Esophagus muscularis mucosa (tissue), 4 donors: ENCODE data around the gene ARPC1B. TPM values are rescaled to one million over a fixed set of nuclear protein-coding genes. Genes with fewer than 3 reads are reported as not detected.

ENCODE experiments used
- DNase-seq: peaks from one replicate; pipeline ENCODE4 v3.0.0-alpha.2; 2017; ENCODE audit errors: extremely low spot score
- H3K27ac ChIP-seq, 4 donors: fragments of 200-600 bp; sonication (generic); replicated peaks in 1 of 4; 1 replicate in 3 of 4; 2 replicates in 1 of 4; pipeline ENCODE4 v1.5.1; 2016 to 2019; ENCODE audit warnings: mild to moderate bottlenecking in 1 of 4
- H3K27me3 ChIP-seq, 4 donors: fragments of 200-600 bp; sonication (generic); one replicate each; pipeline versions ENCODE4 v1.5.1 to v1.6.0; 2016 to 2019
- H3K36me3 ChIP-seq, 4 donors: fragments of 200-600 bp; sonication (generic); one replicate each; pipeline ENCODE4 v1.5.1; 2016 to 2019
- H3K4me1 ChIP-seq, 4 donors: fragments of 200-600 bp; sonication (generic); one replicate each; pipeline ENCODE4 v1.5.1; 2016 to 2019
- H3K4me3 ChIP-seq, 4 donors: fragments of 200-600 bp; sonication (generic); 1 replicate in 2 of 4; 2 replicates in 2 of 4; pipeline ENCODE4 v1.5.1; 2016 to 2019; ENCODE audit warnings: mild to moderate bottlenecking in 4 of 4, moderate library complexity in 1 of 4
- H3K9me3 ChIP-seq, 4 donors: fragments of 200-600 bp; sonication (generic); 1 replicate in 3 of 4; 2 replicates in 1 of 4; pipeline ENCODE4 v1.5.1; 2016 to 2019
- EP300 ChIP-seq: sonication (generic); formaldehyde crosslinking; IDR thresholded peaks from one replicate; pipeline ENCODE4 v1.6.1; 2017; ENCODE audit warnings: antibody characterized with exemption
- POLR2A ChIP-seq: fragments of 450-650 bp; IDR thresholded peaks from one replicate; pipeline ENCODE4 v1.6.1; 2017; ENCODE audit warnings: antibody characterized with exemption, moderate library complexity, mild to moderate bottlenecking, low read depth
- POLR2AphosphoS5 ChIP-seq, 2 donors: sonication (generic); formaldehyde crosslinking; IDR thresholded peaks; one replicate each; pipeline ENCODE4 v1.6.1; 2017; ENCODE audit warnings: antibody characterized with exemption in 2 of 2
- WGBS: methylation state at CpG from one replicate; pipeline ENCODE4 v1.1.5; 2018; 5-methylcytosine and 5-hydroxymethylcytosine counted together
- intact Hi-C: fragments of 100-400 bp; cut with DNase I; formaldehyde crosslinking; loops from one replicate; pipeline ENCODE4 v1.15.1; 2023
- total RNA-seq, 4 donors: library from RNA; depleted of rRNA; stranded (reverse); fragments of >200 nt; gene quantifications; one replicate each; pipeline versions ENCODE4 v1.1.0 to v1.2.1, GENCODE V29; 2016
- TF ChIP-seq, protein P1 (sequence below), 3 experiments: fragments of 200-600 bp in 2 of 3; fragments of 450-650 bp in 1 of 3; sonication (generic) in 2 of 3; IDR thresholded peaks; one replicate each; pipeline ENCODE4 v1.5.1; 2017 to 2019; ENCODE audit warnings: antibody characterized with exemption in 3 of 3, mild to moderate bottlenecking in 2 of 3, moderate library complexity in 1 of 3

The ARPC1B gene
- total RNA-seq, 4 donors from 2014 or later, result 101 to 153 (median 134) TPM

DNA sequence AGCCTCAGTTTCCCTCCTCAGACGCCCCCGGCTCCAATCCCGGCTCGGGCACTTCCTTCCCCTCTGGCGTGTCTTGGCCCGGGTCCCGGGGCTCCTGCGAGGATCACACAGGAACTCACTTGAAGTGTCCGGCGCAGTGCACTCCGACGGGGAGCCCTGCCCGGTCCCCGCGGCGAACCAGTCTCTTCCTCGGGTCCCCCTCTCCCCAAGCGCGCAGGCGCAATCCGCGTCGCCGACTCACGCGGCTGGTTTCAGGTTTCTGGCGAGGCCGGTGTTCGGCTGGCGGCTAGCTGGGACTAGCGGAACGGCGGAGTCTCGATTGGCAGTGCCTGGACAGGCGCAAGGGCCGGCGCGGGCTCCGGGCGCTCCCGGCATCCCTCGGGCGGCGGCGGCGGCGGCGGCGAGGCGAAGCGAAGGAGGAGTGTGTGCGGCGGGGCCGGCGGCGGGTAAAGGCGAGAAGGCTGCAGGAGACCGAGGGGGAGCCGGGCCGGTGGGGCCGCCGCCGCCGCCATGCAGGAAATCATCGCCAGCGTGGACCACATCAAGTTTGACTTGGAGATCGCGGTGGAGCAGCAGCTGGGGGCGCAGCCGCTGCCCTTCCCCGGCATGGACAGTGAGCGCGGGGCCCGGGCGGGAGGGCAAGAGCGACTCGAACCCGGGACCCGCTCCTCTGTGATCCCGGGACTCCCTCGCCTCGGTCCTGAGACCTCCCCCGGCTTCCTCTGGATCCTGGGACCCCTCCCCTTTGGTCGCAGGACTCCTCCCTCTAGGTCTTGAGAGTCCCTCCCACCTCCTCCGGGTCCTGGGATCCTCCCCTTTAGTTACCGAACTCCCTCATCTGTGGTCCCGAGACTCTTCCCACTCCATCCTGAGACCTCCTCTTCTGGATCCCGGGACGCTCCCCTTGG lies 64.3 kb downstream of the ARPC1B start, which contains the start of the genes CPSF4 and PTCD1:
CPSF4 (plus strand) TSS at position 371 of the 908 bp plus-strand sequence; CDS start at position 511, 140 bp downstream.
PTCD1 (minus strand) TSS at position 226 of the 908 bp plus-strand sequence. CDS start 3,556 bp downstream, outside the sequence.
- Histone ChIP-seq H3K27me3 (no peaks in the 10 kb centered on the region), H3K4me1 (peaks cover 25 to 50% (median 43%) of the 10 kb centered on the region in 4 donors), H3K4me3 (peak within 1 kb of the TSS; percentile 88 to 99 (median 96)), H3K9me3 (no peaks in the 10 kb centered on the region), H3K27ac (peak within 1 kb of the TSS; percentile 86 to 91 (median 89)), H3K36me3 (peaks cover 15 to 38% (median 26%) of the 10 kb centered on the region in 4 donors)
- WGBS, result under 1% methylated on average over 22 of the region's 89 CpGs
- TF ChIP-seq POLR2AphosphoS5 (IDR thresholded peaks at IDR 0.05) (peak; percentile 80 to 95), POLR2A (peak; percentile 8), EP300 (no peak)
- TF ChIP-seq, protein P1, sequence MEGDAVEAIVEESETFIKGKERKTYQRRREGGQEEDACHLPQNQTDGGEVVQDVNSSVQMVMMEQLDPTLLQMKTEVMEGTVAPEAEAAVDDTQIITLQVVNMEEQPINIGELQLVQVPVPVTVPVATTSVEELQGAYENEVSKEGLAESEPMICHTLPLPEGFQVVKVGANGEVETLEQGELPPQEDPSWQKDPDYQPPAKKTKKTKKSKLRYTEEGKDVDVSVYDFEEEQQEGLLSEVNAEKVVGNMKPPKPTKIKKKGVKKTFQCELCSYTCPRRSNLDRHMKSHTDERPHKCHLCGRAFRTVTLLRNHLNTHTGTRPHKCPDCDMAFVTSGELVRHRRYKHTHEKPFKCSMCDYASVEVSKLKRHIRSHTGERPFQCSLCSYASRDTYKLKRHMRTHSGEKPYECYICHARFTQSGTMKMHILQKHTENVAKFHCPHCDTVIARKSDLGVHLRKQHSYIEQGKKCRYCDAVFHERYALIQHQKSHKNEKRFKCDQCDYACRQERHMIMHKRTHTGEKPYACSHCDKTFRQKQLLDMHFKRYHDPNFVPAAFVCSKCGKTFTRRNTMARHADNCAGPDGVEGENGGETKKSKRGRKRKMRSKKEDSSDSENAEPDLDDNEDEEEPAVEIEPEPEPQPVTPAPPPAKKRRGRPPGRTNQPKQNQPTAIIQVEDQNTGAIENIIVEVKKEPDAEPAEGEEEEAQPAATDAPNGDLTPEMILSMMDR (IDR thresholded peaks at IDR 0.05), result peak in 2 of 3 experiments; percentile 13 to 34
- DNase-seq, result peak; percentile 98
- intact Hi-C loops, result no loop called here

DNA sequence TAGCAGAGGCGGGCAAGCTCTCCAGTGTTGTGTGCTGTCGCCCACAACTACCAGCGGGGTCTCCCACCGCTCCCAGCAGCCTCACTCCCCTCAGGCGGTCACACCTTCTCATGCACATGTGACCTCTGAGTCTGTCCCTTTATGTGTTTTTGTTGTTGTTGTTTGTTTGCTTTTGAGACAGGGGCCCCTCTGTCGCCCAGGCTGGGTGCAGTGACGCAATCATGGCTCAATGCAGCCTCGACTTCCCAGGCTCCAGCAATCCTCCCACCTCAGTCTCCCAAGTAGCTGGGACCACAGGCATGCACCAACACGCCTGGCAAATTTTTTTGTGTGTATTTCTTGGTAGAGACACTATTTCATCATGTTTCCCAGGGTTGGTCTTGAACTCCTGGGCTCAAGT lies 65.7 kb downstream of the ARPC1B start:
- H3K9me3 ChIP-seq, result no peaks in the 10 kb centered on the region
- TF ChIP-seq, protein P1 (IDR thresholded peaks at IDR 0.05), result no peak
- no peak for TF ChIP-seq EP300
- no peak for TF ChIP-seq POLR2AphosphoS5 (IDR thresholded peaks at IDR 0.05)
- no peak for TF ChIP-seq POLR2A
- peaks cover 25 to 50% (median 43%) of the 10 kb centered on the region in 4 donors for H3K4me1 ChIP-seq
- no peaks in the 10 kb centered on the region for H3K27me3 ChIP-seq
- 56% methylated on average over 7 of the region's 9 CpGs for WGBS
- H3K27ac ChIP-seq, result peak overlapping the region in 1 of 4 donors; percentile 89
- peak overlapping the region in 3 of 4 donors; percentile 88 to 98 (median 95) for H3K4me3 ChIP-seq
- DNase-seq, result no peak
- peaks cover 14 to 38% (median 27%) of the 10 kb centered on the region in 4 donors for H3K36me3 ChIP-seq
- intact Hi-C loops, result no loop called here

Other genes with a start within 250 kb of the ARPC1B start
- gene SMURF1, start 230.6 kb upstream of the ARPC1B start, total RNA-seq, result 10 to 100 TPM; 19.1 to 27.4 (median 23.9) TPM
- gene KPNA7, start 166.6 kb upstream of the ARPC1B start, total RNA-seq, result not detected
- gene MYH16, start 101.9 kb upstream of the ARPC1B start, total RNA-seq, result not detected
- 100 to 1,000 TPM in 2 of 4 donors, 10 to 100 TPM in 2; 83.1 to 105 (median 99.8) TPM for gene ARPC1A, start 48.8 kb upstream of the ARPC1B start, total RNA-seq
- 100 to 1,000 TPM in 2 of 4 donors, 10 to 100 TPM in 2; 85.9 to 116 (median 99.9) TPM for gene PDAP1, start 33.9 kb downstream of the ARPC1B start, total RNA-seq
- gene BUD31, start 34.2 kb downstream of the ARPC1B start, total RNA-seq, result 10 to 100 TPM; 61.8 to 82.0 (median 66.2) TPM
- gene PTCD1, start 64.1 kb downstream of the ARPC1B start, total RNA-seq, result 10 to 100 TPM in 1 of 4 donors, 1 to 10 TPM in 3; 5.3 to 10.2 (median 7.6) TPM
- gene CPSF4, start 64.2 kb downstream of the ARPC1B start, total RNA-seq, result 10 to 100 TPM; 19.1 to 25.3 (median 20.8) TPM
- gene ATP5MF, start 91.4 kb downstream of the ARPC1B start, total RNA-seq, result 100 to 1,000 TPM; 487 to 697 (median 507) TPM
- 1 to 10 TPM; 2.5 to 6.2 (median 3.0) TPM for gene ZNF789, start 98.2 kb downstream of the ARPC1B start, total RNA-seq
- 10 to 100 TPM; 26.6 to 37.9 (median 32.7) TPM for gene ZNF394, start 125.6 kb downstream of the ARPC1B start, total RNA-seq
- gene ZKSCAN5, start 129.9 kb downstream of the ARPC1B start, total RNA-seq, result 10 to 100 TPM in 2 of 4 donors, 1 to 10 TPM in 2; 9.6 to 11.2 (median 10.5) TPM
- 1 to 10 TPM; 2.1 to 3.8 (median 3.3) TPM for gene FAM200A, start 177.4 kb downstream of the ARPC1B start, total RNA-seq
- 100 to 1,000 TPM in 3 of 4 donors, 10 to 100 TPM in 1; 92.3 to 140 (median 112) TPM for gene ZNF655, start 183.9 kb downstream of the ARPC1B start, total RNA-seq
- gene TMEM225B, start 223.5 kb downstream of the ARPC1B start, total RNA-seq, result under 1 TPM in 2 of 4 donors, not detected in 2; 0.32 to 0.57 TPM
- gene ZSCAN25, start 242.2 kb downstream of the ARPC1B start, total RNA-seq, result 10 to 100 TPM; 12.1 to 17.1 (median 14.2) TPM